ENCODE results near the gene SNX24. TPM values are rescaled to one million over a fixed set of nuclear protein-coding genes. Genes with fewer than 3 reads are reported as not detected.

The SNX24 gene
- total and polyA plus RNA-seq, 9 of the 15 experiments (the other 6 are each of a cell fraction or from before 2014, with no cell fraction given), result 5.3 to 10.1 (median 7.9) TPM

GRCh38 chr5:122978068-122978467, 132.7 kb downstream of the SNX24 start:
- Histone ChIP-seq H3K4me3 (no peak overlapping the region), H3K9ac (ENCODE audit: insufficient read depth in 1 of 2, low read depth in 2 of 2, low read length in 2 of 2) (no peak overlapping the region), H3K9me3 (replicated peaks; ENCODE audit: control insufficient read depth, insufficient read depth, low read depth, low read length) (no peaks in the 10 kb centered on the region), H3K4me2 (ENCODE audit: insufficient read depth, low read length) (no peak overlapping the region), H2AFZ (ENCODE audit: low read depth, low read length) (no peak overlapping the region), H4K20me1 (replicated peaks; ENCODE audit: control insufficient read depth, insufficient read depth, low read length) (no peaks in the 10 kb centered on the region), H3K79me2 (ENCODE audit: control insufficient read depth, insufficient read depth, low read length) (no peaks in the 10 kb centered on the region), H3K27me3 (ENCODE audit: control insufficient read depth in 2 of 2, insufficient read depth in 2 of 2, low read length in 2 of 2) (peaks cover 6 to 9% of the 10 kb centered on the region in 2 experiments; a peak in 4 of 5 replicates), H3K4me1 (replicated peaks in 1 of 2; ENCODE audit: control insufficient read depth in 2 of 2, insufficient read depth in 2 of 2, low read length in 2 of 2) (no peaks in the 10 kb centered on the region), H3K36me3 (ENCODE audit: control insufficient read depth, insufficient read depth, low read length) (no peaks in the 10 kb centered on the region), H3K9me1 (ENCODE audit: control insufficient read depth, insufficient read depth, low read length) (peaks cover 2% of the 10 kb centered on the region), H3K27ac (ENCODE audit: extremely low read depth, low read depth, low read length) (no peak overlapping the region)
- POLR2A ChIA-PET, result no interaction called here
- intact Hi-C loops (cut with micrococcal nuclease) (no loop called here), in situ Hi-C loops (cut with MboI) (no loop called here)
- TF ChIP-seq POLR2G (IDR thresholded peaks at IDR 0.05; ENCODE audit: low read depth, low read length) (no peak), MCM3 (IDR thresholded peaks at IDR 0.05) (no peak), ZNF431 (CRISPR knock-in tag; IDR thresholded peaks at IDR 0.05) (no peak), ZNF280A (IDR thresholded peaks at IDR 0.05; ENCODE audit: low read depth, partially characterized antibody) (no peak), PTRF (tag; IDR thresholded peaks at IDR 0.05) (no peak), HOMEZ (CRISPR knock-in tag; IDR thresholded peaks at IDR 0.05) (no peak), ZNF239 (CRISPR knock-in tag; IDR thresholded peaks at IDR 0.05) (no peak), ZNF280B (CRISPR knock-in tag; IDR thresholded peaks at IDR 0.05) (no peak), POLR3A (IDR thresholded peaks at IDR 0.05; ENCODE audit: borderline replicate concordance, extremely low read depth, insufficient read depth, insufficient read length) (no peak), ZNF174 (CRISPR knock-in tag; IDR thresholded peaks at IDR 0.05) (no peak), LEF1 (IDR thresholded peaks at IDR 0.05) (no peak), ZNF445 (CRISPR knock-in tag; IDR thresholded peaks at IDR 0.05; ENCODE audit: low read depth) (no peak), GTF2F1 (IDR thresholded peaks at IDR 0.05; ENCODE audit: low read depth, low read length) (no peak), HNRNPUL1 (IDR thresholded peaks at IDR 0.05; ENCODE audit: low read length) (no peak)
- FAIRE-seq (no peak), ATAC-seq (no peak), DNase-seq (ENCODE audit: extremely low read depth in 1 of 4, low spot score in 3 of 4) (no peak)
- 0% methylated on average over 2 of the region's 2 CpGs for WGBS (ENCODE audit: insufficient coverage, low coverage, missing lambda C conversion rate)
- CTCF ChIA-PET (ENCODE audit: low intra/inter-chr PET ratio), result no interaction called here
- no TSS peak for BruUV-seq (replicated peaks)
